B cell (primary cell): ENCODE data around the gene KCNIP1. TPM values are rescaled to one million over a fixed set of nuclear protein-coding genes. Genes with fewer than 3 reads are reported as not detected.

Experiments used
- ATAC-seq: fragments of 200-7000 bp; cut with Tn5 transposase; one replicate; pipeline ENCODE4 v1.10.0; 2021; ENCODE audit warnings: low read depth, mild to moderate bottlenecking, moderate number of reproducible peaks, moderate library complexity
- CTCF ChIA-PET: fragments of 350-600 bp; sonication (Branson Sonifier 250); formaldehyde crosslinking; loops from one replicate; lab custom pipeline; 2021; ENCODE audit warnings: antibody characterized with exemption, inconsistent platforms; lab: Charles Lee
- POLR2A ChIA-PET: fragments of 350-600 bp; sonication (Branson Sonifier 250); formaldehyde crosslinking; loops from one replicate; lab custom pipeline; 2021; ENCODE audit warnings: antibody characterized with exemption; lab: Charles Lee
- DNase-seq: peaks from one replicate; pipeline ENCODE4 v3.0.0; 2013
- H2AFZ ChIP-seq: 2 replicates; pipeline ENCODE4 v1.6.1; 2012; ENCODE audit warnings: mild to moderate bottlenecking, low read depth, low read length; ENCODE audit not compliant: insufficient read depth, poor library complexity, severe bottlenecking
- H3K27ac ChIP-seq, 2 donors: 1 replicate in 1 of 2; 2 replicates in 1 of 2; pipeline ENCODE4 v1.5.1; 2012 to 2013; ENCODE audit warnings: low read length in 2 of 2, mild to moderate bottlenecking in 2 of 2, moderate library complexity in 1 of 2
- H3K27me3 ChIP-seq, 4 experiments: fragments of 200-600 bp in 1 of 4; sonication (generic) in 1 of 4; replicated peaks in 1 of 4; 1 replicate in 2 of 4; 2 replicates in 2 of 4; pipeline versions ENCODE4 v1.6.1 to v1.7.0; 2013 to 2016; ENCODE audit warnings: low read length in 3 of 4, mild to moderate bottlenecking in 2 of 4, mixed read lengths in 1 of 4, moderate library complexity in 1 of 4; ENCODE audit not compliant: insufficient read depth in 4 of 4, control insufficient read depth in 3 of 4; ENCODE audit errors: control extremely low read depth in 1 of 4
- H3K36me3 ChIP-seq, 2 experiments: replicated peaks in 1 of 2; 1 replicate in 1 of 2; 2 replicates in 1 of 2; pipeline versions ENCODE4 v1.6.1 to v1.7.1; 2013; ENCODE audit warnings: low read length in 1 of 2; ENCODE audit not compliant: insufficient read depth in 2 of 2, control insufficient read depth in 1 of 2; ENCODE audit errors: control extremely low read depth in 1 of 2, extremely low read depth in 1 of 2
- H3K4me1 ChIP-seq, 2 donors: fragments of 200-600 bp in 1 of 2; sonication (generic) in 1 of 2; 1 replicate in 1 of 2; 2 replicates in 1 of 2; pipeline versions ENCODE4 v1.5.1 to v1.6.1; 2013 to 2017; ENCODE audit warnings: low read length in 2 of 2; ENCODE audit not compliant: control insufficient read depth in 2 of 2, insufficient read depth in 2 of 2
- H3K4me2 ChIP-seq: replicated peaks from 2 replicates; pipeline ENCODE3; 2012; ENCODE audit warnings: mild to moderate bottlenecking, low read depth, low read length; ENCODE audit not compliant: poor library complexity, severe bottlenecking
- H3K4me3 ChIP-seq, 5 experiments: fragments of 200-600 bp in 1 of 5; sonication (generic) in 1 of 5; 1 replicate in 3 of 5; 2 replicates in 2 of 5; pipeline versions ENCODE4 v1.5.1 to v1.7.0; 2011 to 2016; ENCODE audit warnings: low read length in 4 of 5, mild to moderate bottlenecking in 4 of 5, low read depth in 2 of 5, control low read depth in 1 of 5, moderate library complexity in 1 of 5; ENCODE audit not compliant: insufficient read depth in 1 of 5; ENCODE audit errors: control extremely low read depth in 1 of 5, extremely low read depth in 1 of 5
- H3K79me2 ChIP-seq: fragments of 200-600 bp; sonication (generic); one replicate; pipeline ENCODE4 v1.6.0; 2016; ENCODE audit warnings: low read length; ENCODE audit not compliant: control insufficient read depth, insufficient read depth
- H3K9ac ChIP-seq: fragments of 200-600 bp; sonication (generic); 2 replicates; pipeline ENCODE4 v1.6.1; 2017; ENCODE audit warnings: mild to moderate bottlenecking, low read length, moderate library complexity
- H3K9me3 ChIP-seq, 3 donors: one replicate each; pipeline versions ENCODE4 v1.6.1 to v1.7.1; 2013; ENCODE audit warnings: low read length in 2 of 3; ENCODE audit not compliant: control insufficient read depth in 2 of 3, insufficient read depth in 1 of 3; ENCODE audit errors: control extremely low read depth in 1 of 3
- H4K20me1 ChIP-seq: 2 replicates; pipeline ENCODE4 v1.6.0; 2012; ENCODE audit warnings: mild to moderate bottlenecking, low read length; ENCODE audit not compliant: insufficient read depth, control insufficient read depth, poor library complexity, severe bottlenecking
- H3K27ac Mint-ChIP-seq: one replicate; pipeline ENCODE4 v1.8.0; 2021; ENCODE audit warnings: mixed read lengths
- H3K27me3 Mint-ChIP-seq: one replicate; pipeline ENCODE4 v1.8.0; 2021; ENCODE audit warnings: mixed read lengths
- H3K4me1 Mint-ChIP-seq: one replicate; pipeline ENCODE4 v1.8.0; 2021; ENCODE audit warnings: mixed read lengths
- H3K4me3 Mint-ChIP-seq: one replicate; pipeline ENCODE4 v1.8.0; 2021; ENCODE audit warnings: mixed read lengths
- H3K9me3 Mint-ChIP-seq: one replicate; pipeline ENCODE4 v1.8.0; 2022; ENCODE audit warnings: mixed read lengths; ENCODE audit not compliant: insufficient read depth
- CTCF ChIP-seq: fragments of 200-600 bp; IDR thresholded peaks from one replicate; pipeline ENCODE4 v1.8.0; 2022; ENCODE audit warnings: antibody characterized with exemption, mild to moderate bottlenecking
- EZH2 ChIP-seq: IDR thresholded peaks from 2 replicates; pipeline ENCODE4 v1.6.1; 2012; ENCODE audit warnings: borderline replicate concordance, low read depth, mild to moderate bottlenecking, moderate library complexity, low read length; ENCODE audit not compliant: insufficient read depth, poor library complexity, severe bottlenecking
- WGBS: methylation state at CpG from one replicate; pipeline ENCODE4 v1.1.5; 2013; ENCODE audit warnings: missing lambda C conversion rate; ENCODE audit not compliant: insufficient coverage; 5-methylcytosine and 5-hydroxymethylcytosine counted together
- intact Hi-C: fragments of 100-400 bp; cut with micrococcal nuclease; formaldehyde crosslinking; loops from one replicate; pipeline ENCODE4 v1.10.0; 2022
- polyA plus RNA-seq: library from polyadenylated mRNA; depleted of rRNA; stranded (reverse); fragments of >200 nt; gene quantifications from 2 replicates; pipeline ENCODE4 v1.2.3, GENCODE V29; 2012
- total RNA-seq, 2 donors: library from RNA; stranded (reverse); fragments of 120-200 nt in 1 of 2; gene quantifications; 1 replicate in 1 of 2; 2 replicates in 1 of 2; pipeline versions ENCODE4 v1.2.3 to v1.2.4, GENCODE V29; 2013 to 2022

KCNIP1 gene
- total and polyA plus RNA-seq, 2 donors (not counting 1 experiment from before 2014, with no cell fraction given), result not detected

GRCh38 chr5:170576602-170577535 lies 73.0 kb downstream of the KCNIP1 start:
- 97% methylated on average over 8 of the region's 11 CpGs for WGBS
- no peak for DNase-seq
- H3K79me2 ChIP-seq, result no peaks in the 10 kb centered on the region
- no peak for ATAC-seq
- Mint-ChIP-seq H3K27ac (no peak overlapping the region), H3K4me1 (peaks cover 3% of the 10 kb centered on the region), H3K9me3 (peaks cover 10% of the 10 kb centered on the region), H3K4me3 (no peak overlapping the region), H3K27me3 (peaks cover 19% of the 10 kb centered on the region)
- H4K20me1 ChIP-seq, result no peaks in the 10 kb centered on the region
- H2AFZ ChIP-seq, result no peak overlapping the region
- intact Hi-C loops, result no loop called here
- H3K9me3 ChIP-seq, result peaks cover 0 to 4% (median 4%) of the 10 kb centered on the region in 3 donors
- no peak overlapping the region for H3K4me2 ChIP-seq
- H3K4me3 ChIP-seq, result no peak overlapping the region
- POLR2A ChIA-PET, result no interaction called here
- peaks cover 0 to 6% (median 1%) of the 10 kb centered on the region in 4 experiments for H3K27me3 ChIP-seq
- no peak overlapping the region for H3K9ac ChIP-seq
- CTCF ChIA-PET, result no interaction called here
- no peaks in the 10 kb centered on the region for H3K36me3 ChIP-seq
- H3K27ac ChIP-seq, result no peak overlapping the region
- H3K4me1 ChIP-seq, result no peaks in the 10 kb centered on the region
- TF ChIP-seq CTCF (no peak), EZH2 (no peak)

GRCh38 chr5:170579601-170580000 lies 75.8 kb downstream of the KCNIP1 start:
- no peak overlapping the region for H3K4me3 ChIP-seq
- ATAC-seq, result no peak
- peaks cover 0 to 2% (median 0%) of the 10 kb centered on the region in 4 experiments for H3K27me3 ChIP-seq
- Mint-ChIP-seq H3K27me3 (peaks cover 29% of the 10 kb centered on the region), H3K27ac (no peak overlapping the region), H3K4me3 (no peak overlapping the region), H3K4me1 (no peaks in the 10 kb centered on the region), H3K9me3 (peaks cover 13% of the 10 kb centered on the region)
- H3K79me2 ChIP-seq, result no peaks in the 10 kb centered on the region
- no peak overlapping the region for H2AFZ ChIP-seq
- intact Hi-C loops, result no loop called here
- DNase-seq, result no peak
- TF ChIP-seq CTCF (no peak), EZH2 (no peak)
- no peak overlapping the region for H3K9ac ChIP-seq
- WGBS, result 92% methylated on average over 2 of the region's 3 CpGs
- POLR2A ChIA-PET, result no interaction called here
- H3K9me3 ChIP-seq, result peaks cover 0 to 4% (median 4%) of the 10 kb centered on the region in 3 donors
- no peak overlapping the region for H3K4me2 ChIP-seq
- no peak overlapping the region for H3K27ac ChIP-seq
- H4K20me1 ChIP-seq, result no peaks in the 10 kb centered on the region
- CTCF ChIA-PET, result no interaction called here
- no peaks in the 10 kb centered on the region for H3K4me1 ChIP-seq
- no peaks in the 10 kb centered on the region for H3K36me3 ChIP-seq
